HG03135 (cell line): ENCODE measurements around the gene PCBP3.
"Not testable (repeated sequence)": the region's sequence is repeated elsewhere in the genome, so short reads cannot be mapped to it uniquely, and the experiment has no call there.

Experiments used
- ATAC-seq: cut with Tn5 transposase; IDR thresholded peaks from one replicate; pipeline ENCODE4 v1.9.1; 2021; ENCODE audit warnings: mild to moderate bottlenecking, moderate library complexity; ENCODE audit not compliant: unreplicated experiment

PCBP3 gene

DNA sequence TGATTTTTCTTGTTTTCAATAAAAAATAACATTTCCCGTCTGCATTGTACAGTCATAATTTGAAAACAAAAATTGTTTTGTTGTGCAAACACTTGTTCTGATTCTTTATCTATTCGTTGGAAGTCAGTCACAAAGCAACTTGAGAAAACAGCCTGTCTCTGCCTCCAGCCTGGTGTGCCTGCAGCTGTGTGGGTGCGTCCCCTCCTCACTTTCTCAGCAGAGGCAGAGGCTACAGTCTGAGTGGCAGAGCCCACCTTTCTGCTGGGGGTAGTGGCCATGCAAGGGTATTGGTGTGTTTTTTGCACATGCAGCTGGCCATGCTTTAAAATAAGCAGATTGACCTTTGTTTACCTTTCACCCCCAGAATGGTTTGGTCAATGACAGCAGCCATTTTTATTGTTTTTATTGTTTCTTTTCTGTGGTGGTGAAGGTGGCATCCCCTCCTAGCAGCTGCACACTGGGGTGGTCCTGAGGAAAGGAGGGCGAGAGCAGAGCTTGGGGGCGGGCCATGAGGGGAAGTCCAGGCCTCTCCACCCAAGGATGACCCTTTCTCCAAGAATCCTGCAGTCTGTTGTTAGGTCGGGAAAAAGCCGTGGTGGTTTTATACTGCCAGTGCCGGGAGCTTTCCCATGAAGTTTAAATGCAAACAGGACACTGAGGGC is 159.6 kb downstream of the PCBP3 start:
- ATAC-seq: no peak

DNA sequence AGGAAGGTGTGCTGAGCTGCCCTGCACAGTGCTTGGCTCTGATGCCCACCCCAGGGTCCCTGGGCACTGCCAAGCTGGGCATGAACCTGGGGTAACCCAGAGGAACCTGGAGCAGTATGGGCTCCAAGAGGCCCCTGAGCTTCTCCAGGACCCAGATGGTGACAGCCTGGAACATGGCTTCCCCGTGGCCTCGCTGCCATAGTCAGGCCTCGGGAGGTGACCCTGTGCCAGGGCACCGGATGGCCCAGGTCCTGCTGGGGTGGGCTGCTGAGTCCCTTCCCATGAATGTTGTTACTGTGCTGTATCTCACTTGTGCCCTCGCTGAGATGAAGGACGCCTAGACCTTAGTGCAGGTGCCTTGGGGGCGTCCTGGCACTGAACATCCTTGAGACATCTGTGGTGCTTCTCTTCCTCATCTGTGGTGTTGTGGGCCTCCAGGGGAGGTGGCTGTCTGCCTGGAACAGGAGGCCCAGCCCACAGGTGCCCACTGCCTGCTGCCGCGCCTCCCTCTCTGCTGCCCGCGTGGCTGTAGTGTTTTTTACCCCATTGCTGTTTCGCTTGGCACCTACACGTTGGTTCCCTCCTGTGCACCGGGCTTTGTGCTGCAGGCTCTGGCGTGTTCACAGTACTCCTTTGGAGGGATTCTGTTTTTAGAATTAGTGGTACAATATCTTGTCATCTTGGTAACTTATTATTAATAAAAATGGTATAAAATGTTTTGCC is 160.3 kb downstream of the PCBP3 start:
- ATAC-seq: no peak

DNA sequence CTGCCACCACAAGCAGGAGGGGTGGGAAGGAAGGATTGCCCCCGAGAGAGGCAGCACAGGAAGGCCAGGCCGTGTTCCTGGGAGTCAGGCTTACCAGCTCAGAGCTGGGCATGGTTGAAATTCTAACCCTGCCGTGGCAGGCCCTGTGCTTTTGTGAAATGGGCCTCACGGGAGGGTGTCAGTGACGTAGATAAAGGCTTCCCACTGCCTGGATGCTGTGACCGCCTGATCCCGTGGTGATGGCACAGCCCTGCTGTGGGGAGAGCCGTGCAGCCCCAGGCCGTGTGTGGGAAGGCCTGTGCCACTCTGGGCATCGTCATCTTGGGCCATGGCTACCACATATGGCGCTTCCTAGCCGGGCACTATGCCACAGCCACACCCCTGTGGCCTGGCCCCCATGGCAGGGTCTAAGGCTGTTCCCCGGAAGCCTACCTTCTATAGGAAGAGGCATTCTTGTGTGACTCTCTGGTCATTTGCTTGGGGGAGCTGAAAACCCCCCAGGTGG is 161.3 kb downstream of the PCBP3 start:
- no peak for ATAC-seq

DNA sequence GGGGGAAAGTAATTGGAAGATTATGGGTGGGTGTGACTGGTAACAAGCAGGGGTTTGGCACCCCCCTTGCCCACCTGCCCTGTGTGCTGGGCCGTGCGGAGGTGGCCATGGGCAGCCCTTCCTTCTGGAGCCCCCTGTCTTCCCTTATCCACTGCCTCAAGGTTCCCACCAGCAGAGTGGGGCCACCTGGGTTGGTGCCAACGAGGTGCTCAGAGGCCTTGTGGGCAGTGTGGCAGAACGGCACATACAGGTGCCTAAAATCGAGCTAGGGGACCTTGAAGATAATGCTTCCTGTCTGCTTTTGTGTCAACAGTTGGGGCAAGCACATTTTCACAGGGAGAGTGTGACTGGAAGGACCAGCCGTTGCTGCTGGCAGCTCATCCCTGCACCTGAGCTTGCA is 161.8 kb downstream of the PCBP3 start:
- no peak for ATAC-seq

DNA sequence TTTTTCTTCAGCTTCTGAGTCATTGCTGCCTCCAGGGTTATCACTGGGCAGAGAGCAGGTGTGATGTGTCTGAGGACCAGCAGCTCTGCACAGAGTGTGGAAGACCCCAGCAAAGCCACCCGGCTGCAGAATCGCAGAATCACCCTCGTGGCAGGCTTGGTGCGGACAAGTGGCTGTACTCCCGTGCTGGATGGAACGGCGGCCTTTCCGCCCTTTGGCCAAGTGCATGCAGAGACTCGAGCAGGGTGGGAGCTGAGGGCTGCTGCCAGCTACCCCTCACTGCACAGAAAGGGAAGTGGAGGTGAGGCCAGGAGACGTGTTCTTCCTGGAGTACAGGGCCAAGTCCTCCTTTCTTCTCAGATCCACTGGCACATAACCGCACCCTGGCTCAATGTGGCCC is 162.5 kb downstream of the PCBP3 start:
- ATAC-seq: no peak

DNA sequence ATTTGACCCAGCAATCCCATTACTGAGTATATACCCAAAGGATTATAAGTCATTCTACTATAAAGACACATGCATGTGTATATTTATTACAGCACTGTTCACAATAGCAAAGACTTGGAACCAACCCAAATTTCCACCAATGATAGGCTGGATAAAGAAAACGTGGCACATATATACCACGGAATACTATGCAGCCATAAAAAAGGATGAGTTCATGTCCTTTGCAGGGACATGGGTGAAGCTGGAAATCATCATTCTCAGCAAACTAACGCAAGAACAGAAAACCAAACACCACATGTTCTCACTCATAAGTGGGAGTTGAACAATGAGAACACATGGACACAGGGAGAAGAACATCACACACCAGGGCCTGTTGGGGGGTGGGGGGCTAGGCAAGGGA is 165.1 kb downstream of the PCBP3 start:
- ATAC-seq: not testable (repeated sequence)

DNA sequence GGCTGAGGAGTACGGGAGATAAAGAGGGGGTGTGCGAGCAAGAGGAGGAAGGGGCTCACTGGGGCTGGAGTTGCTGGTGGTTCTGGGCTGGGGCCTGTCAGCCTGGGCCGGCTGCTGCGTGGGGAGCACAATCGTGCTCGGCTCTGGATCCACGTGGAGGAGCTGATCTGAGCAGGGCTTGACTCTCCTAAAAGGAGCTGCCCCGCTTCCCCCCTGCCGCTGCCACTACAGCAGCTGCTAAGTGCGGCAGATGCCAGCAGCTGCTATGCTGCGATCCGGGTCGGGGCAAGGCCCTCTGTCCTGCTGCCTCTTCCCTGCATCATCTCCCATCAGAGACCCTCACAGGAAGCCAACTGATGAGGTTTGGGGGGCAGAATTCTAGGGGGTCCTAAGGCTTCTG is 165.9 kb downstream of the PCBP3 start:
- ATAC-seq: no peak

DNA sequence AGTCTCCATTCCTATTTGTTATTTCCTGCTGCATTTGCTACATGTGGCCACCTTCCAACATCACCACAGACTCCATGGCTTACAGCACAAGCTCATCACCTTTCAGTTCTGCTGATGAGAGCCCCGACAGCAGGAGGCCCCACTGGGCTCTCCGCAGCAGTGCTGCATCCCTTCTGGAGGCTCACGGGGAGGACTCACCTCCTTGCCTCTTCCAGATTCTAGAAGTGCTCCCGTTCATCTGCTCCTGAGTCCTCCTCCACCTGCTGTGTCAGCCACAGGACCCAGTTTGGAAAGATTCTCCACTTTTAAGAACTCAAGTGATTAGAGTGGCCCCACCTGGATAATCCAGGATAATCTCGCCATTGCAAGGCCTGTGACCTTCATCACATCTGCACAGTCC is 167.6 kb downstream of the PCBP3 start:
- ATAC-seq: no peak

DNA sequence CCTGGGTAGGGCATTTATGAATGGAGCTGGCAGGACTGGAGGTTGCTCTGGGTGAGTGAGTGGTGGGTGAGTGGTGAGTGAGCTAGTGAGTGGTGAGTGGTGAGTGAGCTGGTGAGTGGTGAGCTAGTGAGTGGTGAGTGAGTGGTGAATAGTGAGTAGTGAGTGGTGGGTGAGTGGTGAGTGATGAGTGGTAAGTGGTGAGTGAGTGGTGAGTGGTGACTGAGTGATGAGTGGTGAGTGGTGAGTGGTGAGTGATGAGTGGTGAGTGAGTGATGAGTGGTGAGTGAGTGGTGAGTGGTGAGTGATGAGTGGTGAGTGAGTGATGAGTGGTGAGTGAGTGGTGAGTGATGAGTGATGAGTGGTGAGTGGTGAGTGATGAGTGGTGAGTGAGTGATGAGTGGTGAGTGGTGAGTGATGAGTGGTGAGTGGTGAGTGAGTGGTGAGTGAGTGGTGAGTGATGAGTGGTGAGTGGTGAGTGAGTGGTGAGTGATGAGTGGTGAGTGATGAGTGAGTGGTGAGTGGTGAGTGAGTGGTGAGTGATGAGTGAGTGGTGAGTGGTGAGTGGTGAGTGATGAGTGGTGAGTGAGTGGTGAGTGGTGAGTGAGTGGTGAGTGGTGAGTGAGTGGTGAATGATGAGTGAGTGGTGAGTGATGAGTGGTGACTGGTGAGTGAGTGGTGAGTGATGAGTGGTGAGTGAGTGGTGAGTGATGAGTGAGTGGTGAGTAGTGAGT is 170.8 kb downstream of the PCBP3 start:
- not testable (repeated sequence) for ATAC-seq

DNA sequence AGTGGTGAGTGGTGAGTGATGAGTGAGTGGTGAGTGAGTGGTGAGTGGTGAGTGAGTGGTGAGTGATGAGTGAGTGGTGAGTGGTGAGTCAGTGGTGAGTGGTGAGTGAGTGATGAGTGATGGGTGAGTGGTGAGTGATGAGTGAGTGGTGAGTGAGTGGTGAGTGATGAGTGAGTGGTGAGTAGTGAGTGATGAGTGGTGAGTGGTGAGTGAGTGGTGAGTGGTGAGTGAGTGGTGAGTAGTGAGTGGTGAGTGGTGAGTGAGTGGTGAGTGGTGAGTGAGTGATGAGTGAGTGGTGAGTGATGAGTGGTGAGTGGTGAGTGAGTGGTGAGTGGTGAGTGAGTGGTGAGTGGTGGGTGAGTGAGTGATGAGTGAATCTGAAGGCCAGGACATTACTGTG is 172.3 kb downstream of the PCBP3 start:
- ATAC-seq: not testable (repeated sequence)

DNA sequence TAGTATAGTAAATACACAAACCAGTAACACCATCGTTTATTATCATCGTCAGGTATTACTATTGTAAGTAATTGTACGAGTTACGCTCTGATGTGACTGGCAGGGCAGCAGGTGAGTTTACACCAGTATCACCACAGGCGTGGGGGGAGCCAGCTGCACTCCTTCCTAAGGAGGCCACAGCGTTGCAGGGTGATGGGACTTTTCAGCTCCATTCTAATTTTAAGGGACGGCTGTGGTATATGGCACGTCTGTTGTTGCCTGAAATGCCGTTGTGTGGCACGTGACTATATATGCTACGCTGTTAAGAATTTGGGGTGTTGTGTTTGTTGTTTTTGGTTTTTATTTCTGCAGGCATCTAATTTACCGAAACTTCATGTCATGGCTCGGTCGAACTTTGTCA is 173.3 kb downstream of the PCBP3 start:
- no peak for ATAC-seq

DNA sequence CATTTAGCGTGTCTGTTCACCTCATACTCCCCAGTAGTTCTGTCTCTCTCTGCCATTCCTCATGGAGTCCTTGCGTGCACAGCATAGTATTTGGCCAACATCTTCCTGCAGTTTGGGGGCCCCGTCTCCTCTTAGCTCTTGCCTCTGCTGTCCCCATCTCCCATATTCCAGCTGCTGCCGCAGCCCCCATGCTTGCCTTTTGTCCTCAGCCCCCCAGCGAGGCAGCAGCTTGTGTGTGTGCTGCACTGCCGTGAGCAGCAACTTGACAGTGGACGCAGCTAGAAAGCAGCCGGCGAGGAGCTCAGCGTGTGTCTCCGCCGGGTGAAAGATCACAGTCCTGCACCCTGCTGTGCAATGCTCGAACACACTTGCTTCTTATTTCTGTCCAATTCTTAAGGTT is 173.8 kb downstream of the PCBP3 start:
- no peak for ATAC-seq

DNA sequence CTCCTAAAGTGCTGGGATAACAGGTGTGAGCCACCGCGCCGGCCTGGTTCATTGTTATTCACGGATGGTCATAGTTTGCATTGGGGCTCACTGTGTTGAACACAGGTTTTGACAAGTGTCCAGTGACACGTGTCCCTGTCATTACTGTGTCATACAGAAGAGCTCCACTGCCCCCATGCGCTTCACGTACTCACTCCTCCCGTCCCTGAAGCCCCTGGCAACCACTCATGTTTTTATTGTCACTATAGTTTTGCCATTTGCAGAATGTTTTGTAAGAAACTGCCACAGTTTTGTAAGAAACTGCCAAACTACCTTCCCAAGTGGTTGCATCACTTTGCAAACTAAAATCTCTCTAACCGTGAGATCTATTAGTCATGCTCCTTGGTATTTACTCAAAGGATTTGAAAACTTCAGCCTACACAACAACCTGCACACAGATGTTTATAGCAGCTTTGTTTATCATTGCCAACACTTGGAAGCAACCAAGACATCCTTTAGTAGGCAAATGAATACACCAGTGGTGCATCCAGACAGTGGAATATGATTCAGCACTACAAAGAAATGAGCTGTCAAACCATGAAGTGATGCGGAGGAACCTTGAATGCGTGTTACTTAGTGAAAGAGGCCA is 174.9 kb downstream of the PCBP3 start:
- no peak for ATAC-seq

DNA sequence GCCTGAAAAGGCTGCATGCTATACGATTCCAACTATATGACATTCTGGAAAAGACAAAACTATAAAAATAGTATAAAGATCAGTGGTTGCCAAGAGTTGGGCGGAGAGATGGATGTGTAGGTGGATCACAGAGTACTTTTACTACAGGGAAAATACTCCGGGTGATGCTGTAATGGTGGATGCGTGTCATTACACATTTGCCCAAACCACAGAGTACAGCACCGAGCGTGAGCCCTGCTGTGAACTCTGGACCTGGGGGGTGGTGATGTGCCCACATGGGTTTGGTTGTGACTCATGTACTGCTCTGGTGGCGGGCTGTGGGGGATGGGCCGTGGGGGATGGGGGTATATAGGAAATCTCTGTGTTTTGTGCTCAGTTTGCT is 175.4 kb downstream of the PCBP3 start:
- ATAC-seq: no peak

DNA sequence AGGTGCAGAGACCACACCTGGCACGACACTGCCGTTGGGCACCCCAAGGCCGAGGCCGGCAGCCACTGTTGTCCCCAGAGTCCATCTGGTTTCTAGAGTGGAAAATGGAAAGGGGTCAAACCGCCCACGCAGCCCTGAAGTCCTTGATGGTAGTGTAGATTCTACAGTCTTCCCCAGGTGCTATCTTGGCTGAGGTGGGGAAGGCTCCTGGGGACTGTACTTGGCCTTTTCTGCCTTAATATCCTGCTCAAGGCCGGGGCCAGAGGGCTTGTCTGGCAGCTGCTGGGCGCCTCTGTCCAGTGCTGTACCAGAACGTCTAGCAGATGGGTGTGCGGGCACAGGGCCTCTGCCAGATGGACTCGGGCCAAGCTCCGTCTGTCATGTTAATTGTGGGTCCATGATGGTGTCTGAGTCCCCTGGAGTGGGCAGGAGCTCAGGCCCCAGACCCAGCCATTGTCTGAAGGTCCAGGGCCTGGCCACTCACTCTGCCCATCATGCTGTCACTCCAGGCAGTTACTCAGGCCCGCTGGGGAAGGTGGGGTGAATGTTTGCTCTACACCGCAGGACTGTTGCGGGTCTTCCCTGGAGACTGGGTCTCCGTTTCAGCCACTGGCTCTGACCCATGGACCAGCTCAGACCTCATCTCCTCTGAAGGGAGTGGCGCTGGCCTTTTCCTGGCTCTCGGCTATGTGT is 176.1 kb downstream of the PCBP3 start:
- ATAC-seq: no peak

DNA sequence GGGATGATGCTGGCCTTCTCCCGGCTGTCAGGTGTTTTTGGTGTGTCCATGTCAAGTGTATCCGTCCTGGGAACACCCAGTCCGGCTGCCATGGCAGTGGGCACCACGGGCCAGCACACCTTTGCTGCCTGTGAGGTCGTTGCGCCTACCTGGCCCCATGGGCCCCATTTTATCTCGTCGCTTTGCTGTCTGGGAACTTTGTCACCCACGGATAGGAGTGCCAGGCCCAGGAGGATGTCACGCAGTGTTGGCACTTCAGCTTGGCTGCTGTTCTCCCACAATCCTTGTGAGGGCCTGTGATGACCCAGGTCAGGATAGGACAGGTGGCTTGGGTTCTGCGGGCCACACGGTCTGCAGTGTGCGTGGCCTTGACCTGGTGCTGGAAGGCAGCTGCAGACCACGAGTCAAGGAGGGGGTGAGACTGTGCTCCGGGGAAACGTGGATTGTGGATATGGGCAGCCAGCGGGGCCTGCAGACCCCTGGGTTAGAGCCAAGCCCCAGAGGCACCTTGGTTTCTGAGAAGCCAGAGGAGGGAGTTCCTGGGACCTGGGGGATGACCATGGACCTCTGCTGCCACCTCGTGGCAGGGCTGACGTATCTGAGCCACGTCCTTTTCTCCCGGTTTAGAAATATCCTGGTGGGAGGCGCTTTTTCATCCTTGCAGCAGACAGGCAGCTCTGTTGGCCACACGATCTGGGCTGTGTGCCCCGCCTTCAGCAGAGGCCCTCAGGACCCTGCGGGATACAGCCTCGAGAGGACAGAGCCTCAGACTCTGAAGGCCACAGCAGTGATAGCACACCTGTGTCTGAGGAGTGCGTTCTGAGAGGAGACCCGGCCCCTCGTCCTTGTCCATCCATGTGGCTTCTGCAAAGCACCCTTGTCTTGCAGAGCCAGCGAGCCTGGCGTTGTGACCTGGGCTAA is 176.9 kb downstream of the PCBP3 start:
- ATAC-seq: no peak

DNA sequence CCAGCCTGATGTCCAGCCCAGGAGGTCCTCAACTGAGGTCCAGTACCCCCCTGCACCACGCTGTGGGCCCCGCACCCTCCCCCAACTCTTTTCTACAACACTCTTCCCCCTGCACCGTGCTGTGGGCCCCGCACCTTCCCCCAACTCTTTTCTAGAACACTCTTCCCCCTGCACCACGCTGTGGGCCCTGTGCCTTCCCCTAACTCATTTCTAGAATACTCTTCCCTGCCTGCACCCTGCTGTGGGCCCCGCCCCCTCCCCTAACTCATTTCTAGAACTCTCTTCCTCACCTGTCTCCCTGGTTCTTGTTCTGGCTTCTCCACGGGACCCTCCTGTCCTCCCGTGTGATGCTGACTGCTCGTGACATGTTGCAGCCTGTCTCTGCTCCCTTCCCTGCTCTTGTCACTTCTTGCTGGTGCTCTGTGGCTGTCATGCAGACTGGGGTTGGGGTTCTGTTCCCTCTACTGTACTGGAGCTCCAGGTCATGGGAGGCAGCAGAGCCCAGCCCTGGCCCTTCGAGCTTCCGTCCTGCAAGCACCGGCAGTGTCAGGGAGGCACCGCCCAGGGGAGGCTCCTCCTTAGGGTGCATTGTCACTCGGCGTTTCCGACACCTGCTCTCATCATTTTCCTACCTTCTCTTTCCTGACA is 177.9 kb downstream of the PCBP3 start:
- ATAC-seq: no peak

DNA sequence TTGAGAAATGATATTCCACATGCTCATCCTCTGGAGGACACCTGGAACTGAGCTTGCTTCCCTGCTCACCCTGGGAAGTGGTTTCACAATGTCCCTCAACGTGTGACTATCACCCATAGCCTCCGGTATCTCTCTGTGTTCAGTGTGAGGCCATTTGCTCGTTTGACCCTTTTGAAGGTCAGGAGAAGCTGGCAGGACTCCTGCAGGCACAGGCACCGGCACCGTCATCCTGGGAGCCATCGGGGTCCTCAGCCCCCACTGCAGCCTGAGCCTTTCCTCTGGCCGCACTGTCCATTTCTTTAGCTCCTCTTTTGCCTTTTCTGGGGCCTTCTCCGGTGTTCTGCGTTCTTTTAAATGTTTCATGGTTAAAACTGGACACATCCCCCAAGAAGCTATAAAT is 178.5 kb downstream of the PCBP3 start:
- no peak for ATAC-seq

DNA sequence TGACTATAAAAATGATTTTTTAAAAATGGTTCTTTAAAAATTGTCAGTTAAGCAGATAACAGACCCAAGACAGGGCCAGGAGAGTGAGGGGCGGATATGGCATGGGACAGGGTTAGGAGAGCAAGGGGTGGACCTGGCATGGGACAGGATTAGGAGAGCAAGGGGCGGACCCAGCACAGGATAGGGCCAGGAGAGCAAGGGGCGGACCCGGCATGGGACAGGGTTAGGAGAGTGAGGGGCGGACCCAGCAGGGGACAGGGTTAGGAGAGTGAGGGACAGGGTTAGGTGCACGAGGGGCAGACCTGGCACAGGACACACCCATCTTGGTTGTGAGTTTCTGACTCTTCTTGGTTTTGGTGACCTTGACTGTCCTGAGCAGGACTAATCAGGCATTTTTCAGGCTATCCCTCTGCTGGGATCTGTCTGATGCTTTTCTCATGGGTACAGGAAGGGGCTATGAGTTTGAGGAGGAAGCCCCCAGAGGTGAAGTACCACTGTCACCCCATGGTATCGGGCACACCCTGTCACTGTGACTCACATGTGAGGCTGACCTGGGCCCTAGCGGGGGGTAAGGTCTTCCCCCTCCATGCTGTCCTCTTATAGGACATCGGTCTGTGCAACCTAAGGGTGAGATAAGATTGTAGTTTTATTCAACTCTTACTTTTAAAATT is 179.0 kb downstream of the PCBP3 start:
- no peak for ATAC-seq
